ENCODE results near the gene LACC1. TPM values are rescaled to one million over a fixed set of nuclear protein-coding genes. Genes with fewer than 3 reads are reported as not detected.

LACC1 gene
- total RNA-seq, 4 donors from 2014 or later = 4.7 to 10.1 (median 7.2) TPM

GRCh38 chr13:43878892-43879754 lies 581 bp upstream of the LACC1 start, which contains the start of gene CCDC122:
Gene CCDC122 (minus strand): TSS chr13:43879740. CDS start chr13:43869376, 10,364 bp downstream.
- Histone ChIP-seq H3K4me1 (peaks cover 34% of the 10 kb centered on the region), H3K4me3 (peak within 1 kb of the TSS; percentile 94), H3K27me3 (no peaks in the 10 kb centered on the region), H3K36me3 (no peaks in the 10 kb centered on the region), H3K9me3 (no peaks in the 10 kb centered on the region), H3K27ac (peak within 1 kb of the TSS; percentile 99)
- DNase-seq (ENCODE audit: low spot score in 2 of 2) = peak; percentile 91
- WGBS = under 1% methylated on average over 41 of the region's 78 CpGs
- TF ChIP-seq POLR2AphosphoS5 (IDR thresholded peaks at IDR 0.05) (peak; percentile 14 to 91 (median 80)), EP300 (IDR thresholded peaks at IDR 0.05) (no peak), CTCF (IDR thresholded peaks at IDR 0.05) (no peak), POLR2A (IDR thresholded peaks at IDR 0.05) (peak; percentile 82 to 86)

- WGBS = 42% methylated on average over 15 of the region's 15 CpGs
- H3K36me3 ChIP-seq = peaks cover 3% of the 10 kb centered on the region
- H3K9me3 ChIP-seq = no peaks in the 10 kb centered on the region
- peak overlapping the region; percentile 99 for H3K27ac ChIP-seq
- H3K4me3 ChIP-seq = peak overlapping the region; percentile 94
- TF ChIP-seq EP300 (IDR thresholded peaks at IDR 0.05) = no peak
- TF ChIP-seq POLR2A (IDR thresholded peaks at IDR 0.05) = no peak
- no peak for TF ChIP-seq POLR2AphosphoS5 (IDR thresholded peaks at IDR 0.05)
- TF ChIP-seq CTCF (IDR thresholded peaks at IDR 0.05) = no peak
- DNase-seq (ENCODE audit: low spot score in 2 of 2) = no peak
- no peaks in the 10 kb centered on the region for H3K27me3 ChIP-seq
- H3K4me1 ChIP-seq = peaks cover 32% of the 10 kb centered on the region
Observed at GRCh38 chr13:43880214-43880855, 631 bp downstream of the LACC1 start.

DNA sequence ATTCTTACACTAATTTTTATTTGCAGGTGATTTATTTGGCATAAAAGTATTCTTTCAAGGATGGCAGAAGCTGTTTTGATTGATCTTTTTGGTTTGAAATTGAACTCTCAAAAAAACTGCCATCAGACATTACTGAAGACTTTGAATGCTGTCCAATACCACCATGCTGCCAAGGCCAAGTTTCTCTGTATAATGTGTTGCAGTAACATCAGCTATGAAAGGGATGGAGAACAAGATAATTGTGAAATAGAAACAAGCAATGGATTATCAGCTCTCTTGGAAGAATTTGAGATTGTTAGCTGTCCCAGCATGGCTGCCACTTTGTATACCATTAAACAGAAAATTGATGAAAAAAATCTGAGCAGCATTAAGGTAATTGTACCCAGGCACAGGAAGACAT lies 1.2 kb downstream of the LACC1 start:
- no peak overlapping the region for H3K27ac ChIP-seq
- H3K4me3 ChIP-seq = no peak overlapping the region
- H3K9me3 ChIP-seq = no peaks in the 10 kb centered on the region
- peaks cover 32% of the 10 kb centered on the region for H3K4me1 ChIP-seq
- H3K27me3 ChIP-seq = no peaks in the 10 kb centered on the region
- peaks cover 9% of the 10 kb centered on the region for H3K36me3 ChIP-seq
- TF ChIP-seq EP300 (IDR thresholded peaks at IDR 0.05) = no peak
- TF ChIP-seq POLR2AphosphoS5 (IDR thresholded peaks at IDR 0.05) = no peak
- no peak for TF ChIP-seq CTCF (IDR thresholded peaks at IDR 0.05)
- TF ChIP-seq POLR2A (IDR thresholded peaks at IDR 0.05) = no peak
- no peak for DNase-seq (ENCODE audit: low spot score in 2 of 2)

DNA sequence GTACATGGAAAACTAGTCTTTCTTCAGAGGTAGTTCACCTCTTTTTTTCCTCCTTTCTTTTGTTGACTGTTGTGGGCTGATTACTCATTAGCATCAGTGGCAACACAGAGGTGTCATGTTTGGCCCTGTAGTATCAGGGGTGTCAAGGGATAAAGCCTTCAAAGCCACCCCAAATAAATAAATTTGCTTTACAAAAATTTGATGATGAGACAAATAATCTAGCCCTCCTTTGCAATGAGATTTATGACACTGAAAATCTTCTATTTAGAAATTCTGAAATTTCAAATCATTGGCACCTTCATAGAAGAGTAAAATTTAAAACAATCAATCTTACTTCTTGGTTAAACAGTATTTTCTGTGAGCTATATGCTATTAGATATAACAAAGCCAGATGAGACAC lies 1.9 kb downstream of the LACC1 start:
- Histone ChIP-seq H3K9me3 (no peaks in the 10 kb centered on the region), H3K4me3 (no peak overlapping the region), H3K27me3 (no peaks in the 10 kb centered on the region), H3K4me1 (peaks cover 32% of the 10 kb centered on the region), H3K27ac (no peak overlapping the region), H3K36me3 (peaks cover 10% of the 10 kb centered on the region)
- DNase-seq (ENCODE audit: low spot score in 2 of 2) = no peak
- TF ChIP-seq CTCF (IDR thresholded peaks at IDR 0.05) (no peak), POLR2A (IDR thresholded peaks at IDR 0.05) (no peak), EP300 (IDR thresholded peaks at IDR 0.05) (no peak), POLR2AphosphoS5 (IDR thresholded peaks at IDR 0.05) (no peak)

GRCh38 chr13:43883631-43884030 lies 3.9 kb downstream of the LACC1 start:
- DNase-seq (ENCODE audit: low spot score in 2 of 2) = no peak
- TF ChIP-seq POLR2AphosphoS5 (IDR thresholded peaks at IDR 0.05) = no peak
- no peak for TF ChIP-seq EP300 (IDR thresholded peaks at IDR 0.05)
- no peak for TF ChIP-seq POLR2A (IDR thresholded peaks at IDR 0.05)
- TF ChIP-seq CTCF (IDR thresholded peaks at IDR 0.05) = no peak
- H3K4me3 ChIP-seq = no peak overlapping the region
- no peak overlapping the region for H3K27ac ChIP-seq
- peaks cover 18% of the 10 kb centered on the region for H3K4me1 ChIP-seq
- no peaks in the 10 kb centered on the region for H3K9me3 ChIP-seq
- H3K27me3 ChIP-seq = no peaks in the 10 kb centered on the region
- WGBS = 96% methylated on average over 3 of the region's 3 CpGs
- H3K36me3 ChIP-seq = peaks cover 10% of the 10 kb centered on the region
